Transverse colon (tissue), 4 donors: Measurements from ENCODE around the gene MLST8. TPM values are rescaled to one million over a fixed set of nuclear protein-coding genes. Genes with fewer than 3 reads are reported as not detected.

ENCODE experiments used
- DNase-seq: peaks from one replicate; pipeline ENCODE4 v3.0.0-alpha.2; 2019
- H3K27ac ChIP-seq, 4 donors: fragments of 200-600 bp; sonication (generic); 2 replicates each; pipeline ENCODE4 v1.5.1; 2016 to 2018; ENCODE audit warnings: inconsistent platforms in 4 of 4
- H3K27me3 ChIP-seq: fragments of 200-600 bp; sonication (generic); 2 replicates; pipeline ENCODE4 v1.5.1; 2017; ENCODE audit warnings: inconsistent platforms
- H3K36me3 ChIP-seq, 4 donors: fragments of 200-600 bp; sonication (generic); 2 replicates each; pipeline ENCODE4 v1.5.1; 2017 to 2019; ENCODE audit warnings: inconsistent platforms in 4 of 4
- H3K4me1 ChIP-seq, 4 donors: fragments of 200-600 bp; sonication (generic); 2 replicates each; pipeline ENCODE4 v1.5.1; 2017 to 2020; ENCODE audit warnings: inconsistent platforms in 4 of 4
- H3K4me3 ChIP-seq, 4 donors: fragments of 200-600 bp; sonication (generic); 1 replicate in 1 of 4; 2 replicates in 3 of 4; pipeline versions ENCODE4 v1.5.1 to v1.6.1; 2017 to 2019; ENCODE audit warnings: inconsistent platforms in 4 of 4
- H3K9me3 ChIP-seq, 2 donors: fragments of 200-600 bp; sonication (generic); 2 replicates each; pipeline ENCODE4 v1.5.1; 2017 to 2019; ENCODE audit warnings: inconsistent platforms in 2 of 2
- EP300 ChIP-seq: sonication (generic); formaldehyde crosslinking; IDR thresholded peaks from one replicate; pipeline ENCODE4 v1.6.1; 2017; ENCODE audit warnings: antibody characterized with exemption, low read depth
- POLR2A ChIP-seq: fragments of 450-650 bp; IDR thresholded peaks from one replicate; pipeline ENCODE4 v1.6.1; 2016; ENCODE audit warnings: antibody characterized with exemption, mild to moderate bottlenecking, moderate library complexity
- POLR2AphosphoS5 ChIP-seq, 3 donors: sonication (generic); formaldehyde crosslinking; IDR thresholded peaks; one replicate each; pipeline ENCODE4 v1.6.1; 2016; ENCODE audit warnings: antibody characterized with exemption in 3 of 3
- WGBS, 2 donors: methylation state at CpG; one replicate each; pipeline ENCODE4 v1.1.5; 2018; ENCODE audit warnings: low coverage in 1 of 2; 5-methylcytosine and 5-hydroxymethylcytosine counted together
- in situ Hi-C, 4 donors: fragments of 200-750 bp; cut with MboI; loops; one replicate each; pipeline versions ENCODE4 v1.15.0 to v1.15.1; 2017; ENCODE audit warnings: low sequenced_read_pairs in 3 of 4, low pct_ligation_motif_present in 1 of 4, low pct_unique_long_range_greater_than_20kb in 1 of 4
- intact Hi-C: fragments of 100-400 bp; cut with DNase I; formaldehyde crosslinking; loops from one replicate; pipeline ENCODE4 v1.15.1; 2023; ENCODE audit warnings: low total_unique reads
- total RNA-seq, 4 donors: library from RNA; depleted of rRNA; stranded (reverse); fragments of >200 nt; gene quantifications; one replicate each; pipeline ENCODE4 v1.1.0, GENCODE V29; 2016
- TF ChIP-seq, protein P1 (sequence below), 5 experiments: fragments of 200-600 bp in 3 of 5; fragments of 450-650 bp in 2 of 5; sonication (generic) in 3 of 5; IDR thresholded peaks; 1 replicate in 2 of 5; 2 replicates in 3 of 5; pipeline ENCODE4 v1.5.1; 2016 to 2017; ENCODE audit warnings: antibody characterized with exemption in 5 of 5, inconsistent platforms in 3 of 5, mild to moderate bottlenecking in 2 of 5, moderate library complexity in 1 of 5

Gene MLST8
- total RNA-seq, 4 donors from 2014 or later, result 50.8 to 81.8 (median 73.1) TPM

- WGBS, 2 donors, result 79% methylated on average over 19 of the region's 19 CpGs; no CpG with 5 or more reads in 1 of the 2 donors
- H3K9me3 ChIP-seq, result no peaks in the 10 kb centered on the region
- DNase-seq, result no peak
- TF ChIP-seq POLR2A, result no peak
- no peak for TF ChIP-seq EP300
- TF ChIP-seq POLR2AphosphoS5 (IDR thresholded peaks at IDR 0.05), result no peak
- TF ChIP-seq, protein P1, sequence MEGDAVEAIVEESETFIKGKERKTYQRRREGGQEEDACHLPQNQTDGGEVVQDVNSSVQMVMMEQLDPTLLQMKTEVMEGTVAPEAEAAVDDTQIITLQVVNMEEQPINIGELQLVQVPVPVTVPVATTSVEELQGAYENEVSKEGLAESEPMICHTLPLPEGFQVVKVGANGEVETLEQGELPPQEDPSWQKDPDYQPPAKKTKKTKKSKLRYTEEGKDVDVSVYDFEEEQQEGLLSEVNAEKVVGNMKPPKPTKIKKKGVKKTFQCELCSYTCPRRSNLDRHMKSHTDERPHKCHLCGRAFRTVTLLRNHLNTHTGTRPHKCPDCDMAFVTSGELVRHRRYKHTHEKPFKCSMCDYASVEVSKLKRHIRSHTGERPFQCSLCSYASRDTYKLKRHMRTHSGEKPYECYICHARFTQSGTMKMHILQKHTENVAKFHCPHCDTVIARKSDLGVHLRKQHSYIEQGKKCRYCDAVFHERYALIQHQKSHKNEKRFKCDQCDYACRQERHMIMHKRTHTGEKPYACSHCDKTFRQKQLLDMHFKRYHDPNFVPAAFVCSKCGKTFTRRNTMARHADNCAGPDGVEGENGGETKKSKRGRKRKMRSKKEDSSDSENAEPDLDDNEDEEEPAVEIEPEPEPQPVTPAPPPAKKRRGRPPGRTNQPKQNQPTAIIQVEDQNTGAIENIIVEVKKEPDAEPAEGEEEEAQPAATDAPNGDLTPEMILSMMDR (IDR thresholded peaks at IDR 0.05), result no peak
- no peaks in the 10 kb centered on the region for H3K36me3 ChIP-seq
- no peak overlapping the region for H3K4me3 ChIP-seq
- intact Hi-C loops (no loop called here), in situ Hi-C loops (loop anchor here in 1 of 4 donors (25.0 kb wide), 1 partner anchor 303 kb away; the partner anchor contains the start of gene TBC1D24)
- no peaks in the 10 kb centered on the region for H3K4me1 ChIP-seq
- H3K27ac ChIP-seq, result no peak overlapping the region
- H3K27me3 ChIP-seq, result peaks cover 18% of the 10 kb centered on the region
Observed at GRCh38 chr16:2184346-2184745, 20.9 kb upstream of the MLST8 start.

DNA sequence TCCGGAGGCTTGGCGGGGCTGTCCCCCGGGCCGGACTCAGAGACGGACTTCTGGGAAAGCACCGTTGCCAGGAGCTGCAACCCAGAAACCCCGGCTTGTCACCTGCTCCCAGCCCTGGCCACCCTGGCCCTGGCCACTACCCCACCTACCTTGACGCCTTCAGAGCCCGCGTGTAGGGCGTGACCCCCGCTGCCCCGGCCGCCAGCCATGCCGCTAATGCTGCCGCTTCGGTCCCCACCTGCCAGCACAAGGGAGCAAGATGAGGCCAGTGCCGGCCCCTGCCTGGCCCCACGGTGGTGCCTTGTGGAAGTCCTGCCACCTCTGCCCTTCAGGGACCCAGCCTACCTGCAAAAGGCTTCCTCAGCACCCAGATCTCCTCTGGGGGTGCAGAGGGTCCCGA lies 20.3 kb upstream of the MLST8 start:
- no peak overlapping the region for H3K27ac ChIP-seq
- intact Hi-C loops, result no loop called here
- H3K36me3 ChIP-seq, result no peaks in the 10 kb centered on the region
- 76% methylated on average over 20 of the region's 20 CpGs; no CpG with 5 or more reads in 1 of the 2 donors for WGBS, 2 donors
- no peaks in the 10 kb centered on the region for H3K9me3 ChIP-seq
- H3K27me3 ChIP-seq, result peaks cover 18% of the 10 kb centered on the region
- H3K4me3 ChIP-seq, result no peak overlapping the region
- no peak for TF ChIP-seq POLR2AphosphoS5 (IDR thresholded peaks at IDR 0.05)
- TF ChIP-seq POLR2A, result no peak
- TF ChIP-seq, protein P1 (IDR thresholded peaks at IDR 0.05), result no peak
- no peak for TF ChIP-seq EP300
- no peaks in the 10 kb centered on the region for H3K4me1 ChIP-seq
- in situ Hi-C loops, result loop anchor here in 1 of 4 donors (25.0 kb wide), 1 partner anchor 302 kb away; the partner anchor contains the start of gene TBC1D24
- DNase-seq, result no peak

GRCh38 chr16:2186064-2186463 lies 19.2 kb upstream of the MLST8 start:
- peaks cover 18% of the 10 kb centered on the region for H3K27me3 ChIP-seq
- no peak for TF ChIP-seq POLR2A
- no peak for TF ChIP-seq EP300
- TF ChIP-seq, protein P1 (IDR thresholded peaks at IDR 0.05), result no peak
- no peak for TF ChIP-seq POLR2AphosphoS5 (IDR thresholded peaks at IDR 0.05)
- H3K27ac ChIP-seq, result no peak overlapping the region
- no peaks in the 10 kb centered on the region for H3K9me3 ChIP-seq
- DNase-seq, result no peak
- H3K4me1 ChIP-seq, result no peaks in the 10 kb centered on the region
- H3K36me3 ChIP-seq, result no peaks in the 10 kb centered on the region
- WGBS, 2 donors, result 80 to 89% methylated on average over 7 to 13 of the region's 13 CpGs
- H3K4me3 ChIP-seq, result no peak overlapping the region
- intact Hi-C loops, result no loop called here
- in situ Hi-C loops, result loop anchor here in 1 of 4 donors (25.0 kb wide), 1 partner anchor 301 kb away; the partner anchor contains the start of gene TBC1D24

GRCh38 chr16:2186505-2186904 lies 18.7 kb upstream of the MLST8 start:
- no peak for DNase-seq
- H3K27me3 ChIP-seq, result peaks cover 18% of the 10 kb centered on the region
- intact Hi-C loops (no loop called here), in situ Hi-C loops (loop anchor here in 1 of 4 donors (25.0 kb wide), 1 partner anchor 301 kb away; the partner anchor contains the start of gene TBC1D24)
- H3K27ac ChIP-seq, result no peak overlapping the region
- no peaks in the 10 kb centered on the region for H3K9me3 ChIP-seq
- H3K4me1 ChIP-seq, result no peaks in the 10 kb centered on the region
- H3K4me3 ChIP-seq, result no peak overlapping the region
- TF ChIP-seq POLR2AphosphoS5 (IDR thresholded peaks at IDR 0.05) (no peak), EP300 (no peak), POLR2A (no peak)
- TF ChIP-seq, protein P1 (IDR thresholded peaks at IDR 0.05), result no peak
- H3K36me3 ChIP-seq, result no peaks in the 10 kb centered on the region
- WGBS, 2 donors, result 89% methylated on average over 17 of the region's 20 CpGs; no CpG with 5 or more reads in 1 of the 2 donors
